Measurements from ENCODE around the gene ANXA2R.
"Not testable (repeated sequence)": the region's sequence is repeated elsewhere in the genome, so short reads cannot be mapped to it uniquely, and the experiment has no call there.

Gene ANXA2R

GRCh38 chr5:43063721-43064171 lies 23.6 kb upstream of the ANXA2R start:
- no peak for TF ChIP-seq EZH2phosphoT487 (IDR thresholded peaks at IDR 0.05; ENCODE audit: borderline replicate concordance, low read length)
- TF ChIP-seq, protein P1, sequence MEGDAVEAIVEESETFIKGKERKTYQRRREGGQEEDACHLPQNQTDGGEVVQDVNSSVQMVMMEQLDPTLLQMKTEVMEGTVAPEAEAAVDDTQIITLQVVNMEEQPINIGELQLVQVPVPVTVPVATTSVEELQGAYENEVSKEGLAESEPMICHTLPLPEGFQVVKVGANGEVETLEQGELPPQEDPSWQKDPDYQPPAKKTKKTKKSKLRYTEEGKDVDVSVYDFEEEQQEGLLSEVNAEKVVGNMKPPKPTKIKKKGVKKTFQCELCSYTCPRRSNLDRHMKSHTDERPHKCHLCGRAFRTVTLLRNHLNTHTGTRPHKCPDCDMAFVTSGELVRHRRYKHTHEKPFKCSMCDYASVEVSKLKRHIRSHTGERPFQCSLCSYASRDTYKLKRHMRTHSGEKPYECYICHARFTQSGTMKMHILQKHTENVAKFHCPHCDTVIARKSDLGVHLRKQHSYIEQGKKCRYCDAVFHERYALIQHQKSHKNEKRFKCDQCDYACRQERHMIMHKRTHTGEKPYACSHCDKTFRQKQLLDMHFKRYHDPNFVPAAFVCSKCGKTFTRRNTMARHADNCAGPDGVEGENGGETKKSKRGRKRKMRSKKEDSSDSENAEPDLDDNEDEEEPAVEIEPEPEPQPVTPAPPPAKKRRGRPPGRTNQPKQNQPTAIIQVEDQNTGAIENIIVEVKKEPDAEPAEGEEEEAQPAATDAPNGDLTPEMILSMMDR (IDR thresholded peaks at IDR 0.05; ENCODE audit: low read depth, low read length, poor library complexity, severe bottlenecking) = no peak
- Histone ChIP-seq H3K4me2 (ENCODE audit: low read length) (peak overlapping the region; percentile 84), H3K79me2 (ENCODE audit: control insufficient read depth, low read length) (peaks cover 36% of the 10 kb centered on the region), H3K9me3 (ENCODE audit: control insufficient read depth, insufficient read depth, low read length) (no peaks in the 10 kb centered on the region), H3K4me1 (ENCODE audit: control insufficient read depth, low read length) (peaks cover 23% of the 10 kb centered on the region), H3K9me2 (replicated peaks; ENCODE audit: control insufficient read depth, low read length) (no peaks in the 10 kb centered on the region), H3K27ac (ENCODE audit: low read depth, low read length) (no peak overlapping the region), H3K4me3 (ENCODE audit: low read length) (peak overlapping the region; percentile 90), H3K27me3 (ENCODE audit: control insufficient read depth, low read length) (no peaks in the 10 kb centered on the region), H3F3A (ENCODE audit: control insufficient read depth, insufficient read depth) (peaks cover 3% of the 10 kb centered on the region; the same call in 1 of the 2 replicates), H3K36me3 (ENCODE audit: control insufficient read depth, low read length) (peaks cover 13% of the 10 kb centered on the region), H4K20me1 (ENCODE audit: control insufficient read depth, insufficient read depth, low read depth, low read length) (no peaks in the 10 kb centered on the region)

DNA sequence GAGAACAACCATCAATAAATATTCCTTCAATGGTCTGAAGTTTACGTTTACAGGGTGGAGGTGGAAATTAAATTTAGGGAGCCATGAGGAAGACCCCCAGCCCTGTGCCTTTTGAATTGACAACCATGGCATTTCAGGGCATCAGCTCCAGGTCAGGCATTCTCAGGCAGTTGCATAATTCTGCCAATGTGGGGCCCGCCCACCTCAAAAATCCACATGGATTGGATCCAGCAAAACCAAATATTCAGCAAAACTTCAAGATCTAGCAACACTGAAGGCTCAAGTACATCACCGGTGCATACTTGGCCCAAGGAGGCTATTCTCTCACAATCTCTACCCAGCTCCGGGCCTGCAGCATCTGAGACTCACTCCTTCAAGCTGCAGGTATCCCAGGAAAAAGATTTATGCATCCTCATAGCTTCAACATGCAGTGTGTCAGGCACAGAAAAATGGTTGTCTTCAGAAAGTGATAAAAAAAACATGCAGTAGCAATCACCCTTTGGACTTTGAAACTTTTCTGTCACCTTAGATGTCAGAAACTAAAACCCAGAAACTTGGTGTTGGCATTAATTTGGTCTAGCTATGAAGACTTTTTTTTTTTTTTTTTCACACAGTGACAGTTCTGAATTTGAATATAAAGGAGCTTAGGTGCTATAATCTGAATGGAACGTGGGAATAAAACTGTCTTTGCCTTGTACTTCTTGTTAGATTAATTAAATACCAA lies 21.4 kb upstream of the ANXA2R start:
- H3K9me2 ChIP-seq (replicated peaks; ENCODE audit: control insufficient read depth, low read length) = no peaks in the 10 kb centered on the region
- H4K20me1 ChIP-seq (ENCODE audit: control insufficient read depth, insufficient read depth, low read depth, low read length) = no peaks in the 10 kb centered on the region
- H3K79me2 ChIP-seq (ENCODE audit: control insufficient read depth, low read length) = peaks cover 13% of the 10 kb centered on the region
- H3F3A ChIP-seq (ENCODE audit: control insufficient read depth, insufficient read depth) = peaks cover 3% of the 10 kb centered on the region; the same call in 1 of the 2 replicates
- no peak overlapping the region for H3K27ac ChIP-seq (ENCODE audit: low read depth, low read length)
- H3K36me3 ChIP-seq (ENCODE audit: control insufficient read depth, low read length) = peaks cover 1% of the 10 kb centered on the region
- TF ChIP-seq, protein P1 (IDR thresholded peaks at IDR 0.05; ENCODE audit: low read depth, low read length, poor library complexity, severe bottlenecking) = no peak
- TF ChIP-seq EZH2phosphoT487 (IDR thresholded peaks at IDR 0.05; ENCODE audit: borderline replicate concordance, low read length) = no peak
- H3K4me3 ChIP-seq (ENCODE audit: low read length) = no peak overlapping the region
- H3K9me3 ChIP-seq (ENCODE audit: control insufficient read depth, insufficient read depth, low read length) = no peaks in the 10 kb centered on the region
- H3K4me1 ChIP-seq (ENCODE audit: control insufficient read depth, low read length) = peaks cover 12% of the 10 kb centered on the region
- H3K4me2 ChIP-seq (ENCODE audit: low read length) = no peak overlapping the region
- H3K27me3 ChIP-seq (ENCODE audit: control insufficient read depth, low read length) = no peaks in the 10 kb centered on the region

DNA sequence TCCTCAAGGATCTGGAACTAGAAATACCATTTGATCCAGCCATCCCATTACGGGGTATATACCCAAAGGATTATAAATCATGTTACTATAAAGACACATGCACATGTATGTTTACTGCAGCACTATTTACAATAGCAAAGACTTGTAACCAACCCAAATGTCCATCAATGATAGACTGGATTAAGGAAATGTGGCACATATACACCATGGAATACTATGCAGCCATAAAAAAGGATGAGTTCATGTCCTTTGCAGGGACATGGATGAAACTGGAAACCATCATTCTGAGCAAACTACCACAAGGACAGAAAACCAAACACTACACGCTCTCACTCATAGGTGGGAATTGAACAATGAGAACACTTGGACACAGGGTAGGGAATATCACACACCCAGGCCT lies 19.9 kb upstream of the ANXA2R start:
- H3K27ac ChIP-seq (ENCODE audit: low read depth, low read length); H3K9me3 ChIP-seq (ENCODE audit: control insufficient read depth, insufficient read depth, low read length); H3K4me3 ChIP-seq (ENCODE audit: low read length); H3K27me3 ChIP-seq (ENCODE audit: control insufficient read depth, low read length); H3K36me3 ChIP-seq (ENCODE audit: control insufficient read depth, low read length); H3K79me2 ChIP-seq (ENCODE audit: control insufficient read depth, low read length); H3K4me2 ChIP-seq (ENCODE audit: low read length); H4K20me1 ChIP-seq (ENCODE audit: control insufficient read depth, insufficient read depth, low read depth, low read length); H3K9me2 ChIP-seq (replicated peaks; ENCODE audit: control insufficient read depth, low read length); H3F3A ChIP-seq (ENCODE audit: control insufficient read depth, insufficient read depth): not testable (repeated sequence)
- H3K4me1 ChIP-seq (ENCODE audit: control insufficient read depth, low read length) = peaks cover 12% of the 10 kb centered on the region

DNA sequence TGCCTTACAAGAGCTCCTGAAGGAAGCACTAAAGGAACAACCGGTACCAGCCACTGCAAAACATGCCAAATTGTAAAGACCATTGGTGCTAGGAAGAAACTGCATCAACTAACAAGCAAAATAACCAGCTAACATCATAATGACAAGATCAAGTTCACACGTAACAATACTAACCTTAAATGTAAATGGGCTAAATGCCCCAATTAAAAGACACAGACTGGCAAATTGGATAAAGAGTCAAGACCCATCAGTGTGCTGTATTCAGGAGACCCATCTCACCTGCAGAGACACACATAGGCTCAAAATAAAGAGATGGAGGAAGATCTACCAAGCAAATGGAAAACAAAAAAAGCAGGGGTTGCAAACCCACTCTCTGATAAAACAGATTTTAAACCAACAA lies 15.0 kb upstream of the ANXA2R start:
- H3K27me3 ChIP-seq (ENCODE audit: control insufficient read depth, low read length); H3F3A ChIP-seq (ENCODE audit: control insufficient read depth, insufficient read depth); H4K20me1 ChIP-seq (ENCODE audit: control insufficient read depth, insufficient read depth, low read depth, low read length); H3K9me3 ChIP-seq (ENCODE audit: control insufficient read depth, insufficient read depth, low read length); H3K9me2 ChIP-seq (replicated peaks; ENCODE audit: control insufficient read depth, low read length); H3K79me2 ChIP-seq (ENCODE audit: control insufficient read depth, low read length); H3K27ac ChIP-seq (ENCODE audit: low read depth, low read length); H3K4me2 ChIP-seq (ENCODE audit: low read length); H3K4me1 ChIP-seq (ENCODE audit: control insufficient read depth, low read length); H3K36me3 ChIP-seq (ENCODE audit: control insufficient read depth, low read length); H3K4me3 ChIP-seq (ENCODE audit: low read length): not testable (repeated sequence)
